GM19438 (cell line): ENCODE data around the gene GARIN5B.
"Not testable (repeated sequence)": the region's sequence is repeated elsewhere in the genome, so short reads cannot be mapped to it uniquely, and the experiment has no call there.

Experiments used
- ATAC-seq: cut with Tn5 transposase; IDR thresholded peaks from one replicate; pipeline ENCODE4 v1.9.1; 2021; ENCODE audit warnings: low read depth; ENCODE audit not compliant: unreplicated experiment

GARIN5B gene

DNA sequence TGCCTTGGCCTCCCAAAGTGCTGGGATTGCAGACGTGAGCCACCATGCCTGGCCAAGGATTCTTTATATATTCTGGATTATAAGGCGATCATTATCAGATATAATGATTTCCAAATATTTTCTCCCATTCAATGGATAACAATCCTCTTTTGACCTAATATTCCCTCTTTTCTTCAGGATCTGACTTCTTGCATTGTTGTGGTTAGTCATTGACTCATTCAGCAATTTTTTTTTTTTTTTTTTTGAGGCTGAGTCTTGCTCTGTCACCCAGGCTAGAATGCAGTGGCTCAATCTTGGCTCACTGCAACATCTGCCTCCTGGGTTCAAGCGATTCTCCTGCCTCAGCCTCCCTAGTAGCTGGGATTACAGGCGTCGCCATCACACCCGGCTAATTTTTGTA lies 33.3 kb downstream of the GARIN5B start:
- ATAC-seq: not testable (repeated sequence)

GRCh38 chr19:55328774-55329318 lies 34.2 kb downstream of the GARIN5B start:
- ATAC-seq: not testable (repeated sequence)

GRCh38 chr19:55325172-55325571 lies 37.9 kb downstream of the GARIN5B start, which contains the start of gene TMEM150B:
Gene TMEM150B, minus strand, starts transcription at chr19:55325341. Its CDS starts 4,305 bp downstream, at chr19:55321036.
- ATAC-seq: no peak

DNA sequence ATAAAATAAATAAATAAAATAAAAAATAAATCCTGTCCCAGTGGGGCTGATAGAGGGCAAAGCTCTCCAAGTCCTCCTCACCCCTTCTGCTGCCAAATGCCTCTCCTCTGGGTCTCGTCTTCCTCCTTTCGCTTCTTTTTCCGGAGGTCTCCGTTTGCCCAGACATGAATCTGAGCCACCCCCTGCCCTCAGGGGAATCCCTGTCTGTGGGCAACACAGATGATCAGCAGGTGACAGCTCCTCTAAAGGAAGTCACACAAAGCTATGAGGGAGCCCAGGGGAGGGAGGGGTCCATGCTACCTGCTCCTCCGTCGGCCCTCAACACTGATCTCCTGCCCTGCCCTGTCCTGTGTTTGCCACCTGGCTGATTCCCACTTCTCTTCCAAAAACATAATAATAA lies 38.4 kb downstream of the GARIN5B start:
- ATAC-seq: no peak

DNA sequence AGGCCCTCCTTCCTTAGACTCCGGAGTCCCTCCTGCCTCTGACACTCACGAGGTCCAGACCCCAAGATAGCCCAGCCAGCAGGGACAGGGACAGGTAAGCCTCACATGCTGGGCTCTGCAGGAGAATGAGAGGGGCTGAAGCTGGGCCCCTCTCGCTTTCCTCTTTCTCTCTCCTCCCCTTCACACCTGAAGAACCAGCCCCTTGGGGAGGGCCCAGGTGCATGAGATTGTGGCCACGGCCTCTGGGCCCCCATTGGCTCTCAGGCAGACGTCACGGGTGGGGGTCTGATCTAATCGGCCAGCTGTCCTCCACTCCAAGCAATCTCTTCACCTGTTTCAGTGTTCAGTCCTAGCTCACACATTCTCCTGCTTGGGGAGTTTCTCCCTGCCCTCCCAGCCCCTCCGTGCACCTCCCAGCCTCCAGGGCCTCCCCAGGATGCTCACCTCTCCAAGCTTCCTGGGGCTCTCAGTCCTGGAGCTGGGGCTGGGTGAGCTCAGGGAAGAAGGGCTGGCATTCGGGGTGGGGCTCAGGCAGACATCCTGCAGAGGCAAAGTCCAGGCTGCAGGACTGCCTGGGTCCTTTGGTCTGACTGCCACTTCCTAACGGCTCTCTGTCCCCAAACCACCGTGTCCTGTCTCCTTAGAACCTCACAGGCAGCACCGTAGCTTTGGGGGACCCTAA lies 40.7 kb downstream of the GARIN5B start:
- ATAC-seq: no peak

- no peak for ATAC-seq
Measured at GRCh38 chr19:55321466-55322137, 41.5 kb downstream of the GARIN5B start.

DNA sequence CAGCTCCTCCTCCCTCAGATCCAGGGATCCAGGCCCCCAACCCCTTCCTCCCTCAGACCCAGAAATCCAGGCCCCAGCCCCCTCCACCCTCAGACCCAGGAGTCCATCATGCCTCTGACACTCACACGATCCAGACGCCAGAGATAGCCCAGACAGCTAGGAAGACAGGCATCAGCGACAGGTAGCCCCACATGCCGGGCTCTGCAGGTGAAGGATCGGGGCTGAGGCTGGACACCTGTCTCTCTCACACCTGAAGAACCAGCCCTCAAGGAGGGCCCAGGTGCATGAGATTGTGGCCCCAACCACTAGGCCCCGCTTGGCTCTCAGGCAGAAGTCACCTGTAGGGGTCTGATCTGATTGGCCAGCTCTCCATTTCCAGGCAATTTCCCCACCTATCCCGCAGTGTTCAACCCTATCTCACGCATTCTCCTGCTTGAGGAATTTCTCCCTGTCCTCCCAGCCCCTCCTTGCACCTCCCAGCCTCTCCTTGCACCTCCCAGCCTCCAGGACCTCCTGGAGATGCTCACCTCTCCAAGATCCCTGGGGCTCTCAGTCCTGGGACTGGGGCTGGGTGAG lies 42.1 kb downstream of the GARIN5B start:
- ATAC-seq: no peak

- ATAC-seq: no peak
Measured at GRCh38 chr19:55319785-55320184, 43.3 kb downstream of the GARIN5B start.

DNA sequence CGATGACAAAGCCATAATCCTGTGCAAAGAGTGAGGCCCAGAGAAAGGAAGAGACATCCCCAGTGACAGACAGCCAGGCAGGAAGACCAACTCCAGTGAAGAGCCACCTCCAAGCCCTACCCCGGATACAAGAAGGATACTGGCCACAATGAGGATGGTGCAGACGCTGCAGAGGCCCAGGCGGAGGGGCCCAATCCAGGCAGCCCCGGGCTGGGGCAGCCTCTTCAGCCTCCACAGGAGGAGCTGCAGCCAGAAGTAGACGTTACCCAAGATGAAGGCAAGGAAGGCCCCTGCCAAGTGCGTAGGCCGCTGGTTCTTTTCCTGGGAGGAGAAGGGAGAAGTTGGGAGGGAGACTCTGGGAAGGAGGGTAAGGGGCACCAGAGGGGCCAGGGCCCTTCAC lies 46.4 kb downstream of the GARIN5B start:
- no peak for ATAC-seq

- ATAC-seq: no peak
Measured at GRCh38 chr19:55315956-55316525, 47.0 kb downstream of the GARIN5B start.

GRCh38 chr19:55314396-55314795 lies 48.7 kb downstream of the GARIN5B start:
- no peak for ATAC-seq

- no peak for ATAC-seq
Measured at GRCh38 chr19:55312621-55313512, 50.2 kb downstream of the GARIN5B start.

DNA sequence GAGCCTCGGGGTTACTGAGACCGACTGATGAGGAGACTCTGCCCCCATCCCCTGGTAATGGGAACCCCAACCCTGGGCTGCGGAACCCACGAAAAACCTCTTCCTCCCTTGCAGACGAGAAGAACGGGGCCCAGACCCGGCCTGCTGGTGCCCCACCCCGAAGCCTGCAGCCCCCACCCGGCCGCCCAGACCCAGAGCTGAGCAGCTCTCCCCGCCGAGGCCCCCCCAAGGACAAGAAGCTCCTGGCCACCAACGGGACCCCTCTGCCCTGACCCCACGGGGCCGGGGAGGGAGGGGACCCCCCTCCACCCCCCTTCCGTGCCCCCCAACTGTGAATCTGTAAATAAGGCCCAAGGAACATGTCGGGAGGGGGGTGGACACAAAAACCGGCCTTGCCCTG lies 51.3 kb downstream of the GARIN5B start:
- no peak for ATAC-seq

GRCh38 chr19:55311397-55311796 lies 51.7 kb downstream of the GARIN5B start:
- ATAC-seq: no peak

GRCh38 chr19:55310498-55310897 lies 52.6 kb downstream of the GARIN5B start:
- ATAC-seq: no peak

GRCh38 chr19:55309448-55309847 lies 53.6 kb downstream of the GARIN5B start:
- ATAC-seq: no peak

DNA sequence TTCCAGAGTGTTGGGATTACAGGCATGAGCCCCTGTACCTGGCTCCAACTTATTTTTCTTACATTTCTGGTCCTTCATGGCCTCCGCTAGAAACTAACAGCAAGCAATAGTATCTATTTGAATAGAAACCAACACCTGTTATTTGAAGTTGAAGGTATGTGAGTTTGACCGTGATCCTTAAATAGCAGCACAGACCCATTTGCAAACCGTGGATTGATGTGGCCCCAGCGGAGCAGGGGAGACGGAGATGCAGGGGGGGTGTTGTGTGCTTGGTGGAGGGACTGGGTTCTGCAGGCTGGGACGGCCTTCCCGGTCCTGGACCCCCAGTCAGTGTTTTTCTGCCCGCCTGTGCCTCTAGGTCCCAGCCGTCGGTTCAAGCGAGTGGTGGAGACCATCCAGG lies 54.8 kb downstream of the GARIN5B start:
- no peak for ATAC-seq

DNA sequence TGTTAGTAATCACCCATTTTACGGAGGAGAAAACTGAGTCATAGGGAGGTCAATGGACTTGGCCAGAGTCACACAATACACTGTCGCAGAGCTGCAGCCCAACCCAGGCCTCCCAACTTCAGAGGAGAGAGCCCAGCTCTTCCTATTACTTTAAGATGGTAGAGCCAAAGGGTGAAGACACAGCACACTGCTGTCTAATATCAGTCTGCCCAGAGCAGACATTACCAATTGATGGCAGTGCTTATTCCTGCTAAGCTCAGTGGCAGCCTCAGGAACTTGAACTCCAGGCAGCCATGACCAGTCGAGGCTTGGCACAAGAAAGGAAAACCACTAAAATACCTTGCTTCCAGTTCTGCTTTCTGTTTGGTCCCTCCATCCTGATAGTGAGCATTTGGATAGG lies 56.3 kb downstream of the GARIN5B start:
- ATAC-seq: no peak

DNA sequence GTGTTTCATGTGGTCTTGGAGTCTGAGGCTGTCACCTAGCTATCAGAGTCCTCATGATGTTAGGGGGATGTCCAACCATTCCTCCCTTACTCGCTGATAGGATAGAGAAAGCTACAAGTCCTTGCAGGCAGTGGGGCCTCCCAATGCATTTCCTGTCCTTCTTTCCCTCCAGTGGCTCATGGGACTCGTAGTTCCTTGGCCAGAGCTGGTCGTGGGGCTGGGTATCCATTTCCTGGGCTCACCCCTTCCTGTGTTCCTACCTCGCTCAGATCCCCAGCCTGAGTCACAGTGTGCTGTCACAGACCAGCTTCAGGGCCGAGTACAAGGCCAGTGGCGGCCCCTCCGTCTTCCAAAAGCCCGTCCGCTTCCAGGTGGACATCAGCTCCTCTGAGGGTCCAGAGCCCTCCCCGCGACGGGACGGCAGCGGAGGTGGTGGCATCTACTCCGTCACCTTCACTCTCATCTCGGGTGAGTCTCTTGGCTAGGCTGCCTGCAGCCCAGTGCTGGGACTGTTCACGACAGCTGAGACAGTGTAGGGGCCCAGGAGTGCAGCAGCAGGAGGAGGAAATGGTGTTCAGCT lies 57.0 kb downstream of the GARIN5B start:
- ATAC-seq: no peak

DNA sequence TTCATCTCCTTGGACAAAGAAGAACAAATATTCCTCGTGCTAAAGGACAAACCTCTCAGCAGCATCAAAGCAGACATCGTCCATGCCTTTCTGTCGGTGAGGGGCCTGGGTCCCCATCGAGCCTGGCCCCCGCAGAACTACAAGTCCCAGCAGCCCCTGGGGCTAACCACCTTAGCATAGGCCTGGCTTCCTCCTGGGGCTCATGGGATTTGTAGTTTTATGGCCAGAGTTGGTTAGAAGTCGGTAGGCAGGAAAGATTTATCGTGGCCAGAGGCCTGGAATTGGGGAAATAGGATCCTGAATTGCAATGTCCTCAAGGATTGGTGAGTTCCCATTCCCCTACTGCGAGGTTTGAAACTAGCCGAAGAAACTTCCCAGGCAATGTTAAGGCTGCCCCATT lies 57.6 kb downstream of the GARIN5B start:
- ATAC-seq: no peak
